HepG2 (cell line): ENCODE results near the gene TFF2. TPM values are rescaled to one million over a fixed set of nuclear protein-coding genes. Genes with fewer than 3 reads are reported as not detected.

Experiments used
- ATAC-seq: fragments of 200-7000 bp; cut with Tn5 transposase; 3 replicates; pipeline ENCODE4 v1.9.1; 2020; ENCODE audit warnings: mild to moderate bottlenecking, moderate library complexity
- BruUV-seq: library from RNA; stranded (reverse); fragments of 400-500 nt; replicated peaks from 2 replicates; lab custom pipeline; 2021; lab: Mats Ljungman, UMichigan
- CTCF ChIA-PET: fragments of 300-600 bp; formaldehyde crosslinking; extraction: SDS; loops from one replicate; lab custom pipeline; 2021; ENCODE audit warnings: low total read pairs, inconsistent platforms, low intra/inter-chr PET ratio; lab: Yijun Ruan, JAX
- POLR2A ChIA-PET: fragments of 350-600 bp; sonication (Branson Sonifier 250); formaldehyde crosslinking; loops from one replicate; lab custom pipeline; 2020; ENCODE audit warnings: antibody characterized with exemption, inconsistent platforms; lab: Yijun Ruan, JAX
- DNase-seq: peaks from one replicate; pipeline ENCODE4 v3.0.0-alpha.2; 2015; ENCODE audit warnings: low spot score
- FAIRE-seq: peaks from 3 replicates; lab custom pipeline; 2011; peaks lifted over from hg19 to GRCh38; lab: Jason Lieb, UNC
- H2AFZ ChIP-seq: one replicate; pipeline ENCODE4 v1.6.1; 2011; ENCODE audit warnings: low read length, inconsistent platforms
- H3K27ac ChIP-seq: fragments of 300-600 bp; 3 replicates; pipeline ENCODE4 v1.8.0; 2011; ENCODE audit warnings: mixed run types, mild to moderate bottlenecking, mixed read lengths, low read length, inconsistent platforms; ENCODE audit not compliant: insufficient read depth; ENCODE audit errors: extremely low read length
- H3K27me3 ChIP-seq, 2 experiments: fragments of 200-600 bp in 1 of 2; 2 replicates in 1 of 2; 3 replicates in 1 of 2; pipeline versions ENCODE4 v1.6.0 to v1.8.0; 2011; ENCODE audit warnings: low read length in 2 of 2, mild to moderate bottlenecking in 2 of 2, moderate library complexity in 2 of 2, inconsistent platforms in 1 of 2; ENCODE audit not compliant: insufficient read depth in 2 of 2, control insufficient read depth in 1 of 2
- H3K36me3 ChIP-seq, 2 experiments: fragments of 200-600 bp in 1 of 2; replicated peaks in 1 of 2; 2 replicates in 1 of 2; 3 replicates in 1 of 2; pipeline versions ENCODE4 v1.5.1 to v1.8.0; 2011; ENCODE audit warnings: low read length in 2 of 2, inconsistent platforms in 1 of 2; ENCODE audit not compliant: insufficient read depth in 2 of 2, control insufficient read depth in 1 of 2
- H3K4me1 ChIP-seq: 2 replicates; pipeline ENCODE4 v1.5.1; 2012; ENCODE audit warnings: low read length, inconsistent platforms; ENCODE audit not compliant: insufficient read depth
- H3K4me2 ChIP-seq: 2 replicates; pipeline ENCODE4 v1.6.0; 2011; ENCODE audit warnings: low read depth, low read length, inconsistent platforms
- H3K4me3 ChIP-seq, 3 experiments: fragments of 200-600 bp in 1 of 3; sonication (generic), shearing (Covaris generic) in 1 of 3; replicated peaks in 1 of 3; 2 replicates each; pipeline ENCODE4 v1.5.1; 2011 to 2016; ENCODE audit warnings: low read length in 3 of 3, inconsistent platforms in 2 of 3, low read depth in 2 of 3, mild to moderate bottlenecking in 2 of 3, control low read depth in 1 of 3, mixed read lengths in 1 of 3; ENCODE audit not compliant: insufficient read depth in 1 of 3
- H3K79me2 ChIP-seq: one replicate; pipeline ENCODE4 v1.6.1; 2011; ENCODE audit warnings: low read length, inconsistent platforms; ENCODE audit not compliant: insufficient read depth
- H3K9ac ChIP-seq: 2 replicates; pipeline ENCODE4 v1.6.0; 2011; ENCODE audit warnings: mild to moderate bottlenecking, low read depth, low read length, inconsistent platforms; ENCODE audit not compliant: insufficient read depth
- H3K9me3 ChIP-seq: 2 replicates; pipeline ENCODE4 v1.5.1; 2012; ENCODE audit warnings: mild to moderate bottlenecking, low read length
- H4K20me1 ChIP-seq: 2 replicates; pipeline ENCODE4 v1.6.0; 2011; ENCODE audit warnings: inconsistent platforms, mild to moderate bottlenecking, low read length, moderate library complexity; ENCODE audit not compliant: insufficient read depth
- HNRNPL ChIP-seq: fragments of 200-400 bp; formaldehyde crosslinking; IDR thresholded peaks from 2 replicates; pipeline ENCODE4 v1.6.1; 2017; ENCODE audit warnings: mild to moderate bottlenecking, low read depth, low read length
- ZNF230 ChIP-seq: sonication (generic); formaldehyde crosslinking; IDR thresholded peaks from 2 replicates; pipeline ENCODE4 v1.4.0; 2020; ENCODE audit warnings: mild to moderate bottlenecking, missing genetic modification reagents
- WGBS: methylation state at CpG from one replicate; pipeline ENCODE4 v1.1.6; 2017; ENCODE audit warnings: low lambda C conversion rate; 5-methylcytosine and 5-hydroxymethylcytosine counted together
- in situ Hi-C: cut with HindIII; loops from 2 replicates; pipeline ENCODE4 v1.10.0; 2017; ENCODE audit warnings: low pct_unique_long_range_greater_than_20kb; ENCODE audit not compliant: extremely low pct_ligation_motif_present
- intact Hi-C: fragments of 100-400 bp; cut with micrococcal nuclease; formaldehyde crosslinking; loops from one replicate; pipeline ENCODE4 v1.10.0; 2022; ENCODE audit not compliant: unreplicated experiment
- polyA plus RNA-seq, 8 experiments: library from polyadenylated mRNA; depleted of rRNA in 3 of 8; stranded (reverse) in 7 of 8; unstranded in 1 of 8; fragments of >200 nt; fragmentation: Illumina TruSeq in 4 of 8; extraction: Trizol in 4 of 8; gene quantifications; 2 replicates each; pipeline versions ENCODE4 v1.2.1 to v1.2.3, GENCODE V29; 2011 to 2016; ENCODE audit warnings: low read depth in 4 of 8, missing spikeins in 1 of 8, mixed read lengths in 1 of 8; ENCODE audit not compliant: insufficient read depth in 1 of 8
- total RNA-seq, 5 experiments: library from RNA; depleted of rRNA; stranded (reverse); fragments of >200 nt; fragmentation: Illumina TruSeq; extraction: Trizol; gene quantifications; 2 replicates each; pipeline ENCODE4 v1.2.3, GENCODE V29; 2016; ENCODE audit warnings: low read depth in 1 of 5
- TF ChIP-seq, protein P1 (sequence below): sonication (generic); formaldehyde crosslinking; IDR thresholded peaks from 2 replicates; pipeline ENCODE4 v1.5.1; 2020; ENCODE audit warnings: mild to moderate bottlenecking, missing genetic modification reagents, moderate library complexity

The TFF2 gene
- total and polyA plus RNA-seq, 2 of the 13 experiments (the other 11 are each of a cell fraction or from before 2014, with no cell fraction given), result 1.5 TPM; not detected in 1

DNA sequence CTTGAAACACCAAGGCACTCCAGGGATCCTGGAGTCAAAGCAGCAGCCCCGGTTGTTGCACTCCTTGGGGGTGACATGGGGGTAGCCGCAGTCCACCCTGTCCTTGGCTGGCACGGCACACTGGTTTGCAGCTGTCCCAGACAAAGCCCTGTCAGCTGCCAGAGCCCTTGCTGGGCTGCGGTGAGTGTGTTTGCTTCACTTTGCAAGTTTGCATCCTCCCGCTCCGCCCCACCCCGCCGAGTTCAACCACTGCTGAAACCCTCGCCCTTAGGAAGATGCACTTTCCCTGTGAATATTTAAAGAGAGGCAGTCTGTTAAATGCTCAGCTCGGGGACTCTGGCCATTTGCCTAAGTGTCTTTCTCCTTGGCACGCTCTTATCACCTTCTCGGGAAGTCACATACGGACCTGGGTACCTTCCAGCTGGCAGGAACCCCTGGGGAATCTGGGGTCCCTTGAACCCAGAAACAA lies 37.3 kb downstream of the TFF2 start:
- in situ Hi-C loops (no loop called here), intact Hi-C loops (no loop called here)
- Histone ChIP-seq H3K4me3 (peak overlapping the region in 1 of 3 experiments; percentile 21; a peak in 1 of 6 replicates), H3K4me1 (peaks cover 61% of the 10 kb centered on the region), H4K20me1 (no peaks in the 10 kb centered on the region), H3K27me3 (no peaks in the 10 kb centered on the region; a peak in 2 of 5 replicates), H3K79me2 (no peaks in the 10 kb centered on the region), H2AFZ (no peak overlapping the region), H3K9me3 (no peaks in the 10 kb centered on the region), H3K27ac (no peak overlapping the region), H3K36me3 (no peaks in the 10 kb centered on the region), H3K9ac (no peak overlapping the region), H3K4me2 (peak overlapping the region; percentile 41)
- TF ChIP-seq, protein P1, sequence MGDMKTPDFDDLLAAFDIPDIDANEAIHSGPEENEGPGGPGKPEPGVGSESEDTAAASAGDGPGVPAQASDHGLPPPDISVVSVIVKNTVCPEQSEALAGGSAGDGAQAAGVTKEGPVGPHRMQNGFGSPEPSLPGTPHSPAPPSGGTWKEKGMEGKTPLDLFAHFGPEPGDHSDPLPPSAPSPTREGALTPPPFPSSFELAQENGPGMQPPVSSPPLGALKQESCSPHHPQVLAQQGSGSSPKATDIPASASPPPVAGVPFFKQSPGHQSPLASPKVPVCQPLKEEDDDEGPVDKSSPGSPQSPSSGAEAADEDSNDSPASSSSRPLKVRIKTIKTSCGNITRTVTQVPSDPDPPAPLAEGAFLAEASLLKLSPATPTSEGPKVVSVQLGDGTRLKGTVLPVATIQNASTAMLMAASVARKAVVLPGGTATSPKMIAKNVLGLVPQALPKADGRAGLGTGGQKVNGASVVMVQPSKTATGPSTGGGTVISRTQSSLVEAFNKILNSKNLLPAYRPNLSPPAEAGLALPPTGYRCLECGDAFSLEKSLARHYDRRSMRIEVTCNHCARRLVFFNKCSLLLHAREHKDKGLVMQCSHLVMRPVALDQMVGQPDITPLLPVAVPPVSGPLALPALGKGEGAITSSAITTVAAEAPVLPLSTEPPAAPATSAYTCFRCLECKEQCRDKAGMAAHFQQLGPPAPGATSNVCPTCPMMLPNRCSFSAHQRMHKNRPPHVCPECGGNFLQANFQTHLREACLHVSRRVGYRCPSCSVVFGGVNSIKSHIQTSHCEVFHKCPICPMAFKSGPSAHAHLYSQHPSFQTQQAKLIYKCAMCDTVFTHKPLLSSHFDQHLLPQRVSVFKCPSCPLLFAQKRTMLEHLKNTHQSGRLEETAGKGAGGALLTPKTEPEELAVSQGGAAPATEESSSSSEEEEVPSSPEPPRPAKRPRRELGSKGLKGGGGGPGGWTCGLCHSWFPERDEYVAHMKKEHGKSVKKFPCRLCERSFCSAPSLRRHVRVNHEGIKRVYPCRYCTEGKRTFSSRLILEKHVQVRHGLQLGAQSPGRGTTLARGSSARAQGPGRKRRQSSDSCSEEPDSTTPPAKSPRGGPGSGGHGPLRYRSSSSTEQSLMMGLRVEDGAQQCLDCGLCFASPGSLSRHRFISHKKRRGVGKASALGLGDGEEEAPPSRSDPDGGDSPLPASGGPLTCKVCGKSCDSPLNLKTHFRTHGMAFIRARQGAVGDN (CRISPR knock-in tag), result 0 out of 2 replicates have a peak, but pooled peaks have one; percentile 5
- TF ChIP-seq ZNF230 (CRISPR knock-in tag), result no peak
- 0 out of 2 replicates have a peak, but pooled peaks have one; percentile 47 for TF ChIP-seq HNRNPL
- BruUV-seq, result no TSS peak
- WGBS, result 6% methylated on average over 7 of the region's 13 CpGs
- DNase-seq (peak; percentile 8), ATAC-seq (peak; percentile 15), FAIRE-seq (no peak)
- POLR2A ChIA-PET, result no interaction called here
- CTCF ChIA-PET, result no interaction called here
